T-helper 2 cell treated with Interferon-gamma antibody and Interleukin-4, amounts not matched to agents 5 μg/mL and 100 μg/mL, for 36 hours (primary cell): ENCODE data around the gene ITSN2.

ENCODE experiments used
- DNase-seq: peaks from one replicate; pipeline ENCODE4 v3.0.0; 2021; ENCODE audit warnings: low spot score
- H3K27ac Mint-ChIP-seq: one replicate; pipeline ENCODE4 v1.8.0; 2021; ENCODE audit warnings: mild to moderate bottlenecking, mixed read lengths
- H3K27me3 Mint-ChIP-seq: one replicate; pipeline ENCODE4 v1.8.0; 2021; ENCODE audit warnings: low read depth, mixed read lengths
- H3K36me3 Mint-ChIP-seq: one replicate; pipeline ENCODE4 v1.8.0; 2021; ENCODE audit warnings: low read depth, mixed read lengths
- H3K4me1 Mint-ChIP-seq: one replicate; pipeline ENCODE4 v1.8.0; 2021; ENCODE audit warnings: low read depth, mixed read lengths
- H3K4me3 Mint-ChIP-seq: one replicate; pipeline ENCODE4 v1.8.0; 2022; ENCODE audit warnings: mild to moderate bottlenecking, moderate library complexity, mixed read lengths
- H3K9me3 Mint-ChIP-seq: one replicate; pipeline ENCODE4 v1.8.0; 2021; ENCODE audit warnings: mixed read lengths

The ITSN2 gene

GRCh38 chr2:24221343-24222050 lies 138.8 kb downstream of the ITSN2 start:
- H3K36me3 Mint-ChIP-seq, result no peaks in the 10 kb centered on the region
- no peaks in the 10 kb centered on the region for H3K4me1 Mint-ChIP-seq
- DNase-seq, result no peak
- no peaks in the 10 kb centered on the region for H3K27me3 Mint-ChIP-seq
- no peaks in the 10 kb centered on the region for H3K9me3 Mint-ChIP-seq
- H3K27ac Mint-ChIP-seq, result no peak overlapping the region
- H3K4me3 Mint-ChIP-seq, result no peak overlapping the region

- no peaks in the 10 kb centered on the region for H3K27me3 Mint-ChIP-seq
- H3K4me3 Mint-ChIP-seq, result no peak overlapping the region
- no peaks in the 10 kb centered on the region for H3K9me3 Mint-ChIP-seq
- no peaks in the 10 kb centered on the region for H3K4me1 Mint-ChIP-seq
- peaks cover 6% of the 10 kb centered on the region for H3K36me3 Mint-ChIP-seq
- H3K27ac Mint-ChIP-seq, result no peak overlapping the region
- DNase-seq, result no peak
Measured at GRCh38 chr2:24220554-24221291, 139.6 kb downstream of the ITSN2 start.

DNA sequence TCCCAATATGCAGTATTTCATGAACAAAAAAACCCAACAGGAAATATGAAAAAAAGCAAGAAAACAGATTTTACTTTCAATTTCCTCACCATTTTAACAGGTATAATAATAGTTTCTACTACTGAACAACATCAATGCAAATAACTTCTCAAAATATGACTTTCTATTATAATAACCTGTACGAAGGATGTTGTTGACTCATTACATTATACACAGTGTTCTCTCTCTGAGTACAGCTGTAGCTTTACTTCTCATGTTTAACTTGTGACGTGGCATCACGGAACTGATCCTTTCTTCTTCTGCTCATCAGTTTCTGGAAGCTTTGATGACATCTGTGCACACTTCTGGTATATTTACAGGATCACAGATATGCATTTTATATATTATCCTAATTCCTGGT lies 145.5 kb downstream of the ITSN2 start:
- Mint-ChIP-seq H3K27ac (no peak overlapping the region), H3K36me3 (peaks cover 14% of the 10 kb centered on the region), H3K4me1 (peaks cover 2% of the 10 kb centered on the region), H3K9me3 (no peaks in the 10 kb centered on the region), H3K27me3 (no peaks in the 10 kb centered on the region), H3K4me3 (no peak overlapping the region)
- no peak for DNase-seq

DNA sequence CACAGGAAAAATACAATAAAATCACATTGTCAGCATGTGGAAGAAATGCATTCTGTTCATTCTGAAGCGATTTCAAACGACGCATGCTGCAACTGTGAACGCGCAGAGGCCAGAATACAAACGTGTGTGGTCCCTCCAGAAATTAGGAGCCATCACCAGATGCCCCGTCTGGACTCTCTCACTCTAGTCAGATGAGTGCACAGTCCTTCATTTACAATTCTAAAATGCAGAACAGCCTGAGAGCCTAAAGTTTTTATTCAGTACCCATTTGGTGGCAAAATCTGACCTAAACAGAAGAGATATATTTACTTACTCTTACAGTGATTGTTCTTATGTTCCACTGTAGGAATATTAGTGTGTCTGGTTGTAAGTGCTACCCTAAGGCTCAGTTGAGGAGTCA lies 148.9 kb downstream of the ITSN2 start:
- peaks cover 24% of the 10 kb centered on the region for H3K36me3 Mint-ChIP-seq
- no peak overlapping the region for H3K27ac Mint-ChIP-seq
- no peak overlapping the region for H3K4me3 Mint-ChIP-seq
- peaks cover 2% of the 10 kb centered on the region for H3K4me1 Mint-ChIP-seq
- no peaks in the 10 kb centered on the region for H3K9me3 Mint-ChIP-seq
- no peak for DNase-seq
- H3K27me3 Mint-ChIP-seq, result no peaks in the 10 kb centered on the region

- H3K36me3 Mint-ChIP-seq, result peaks cover 20% of the 10 kb centered on the region
- no peak overlapping the region for H3K27ac Mint-ChIP-seq
- peaks cover 2% of the 10 kb centered on the region for H3K4me1 Mint-ChIP-seq
Measured at GRCh38 chr2:24210723-24211122, 149.6 kb downstream of the ITSN2 start.

GRCh38 chr2:24210106-24210455 lies 150.3 kb downstream of the ITSN2 start:
- H3K27me3 Mint-ChIP-seq, result no peaks in the 10 kb centered on the region
- peaks cover 2% of the 10 kb centered on the region for H3K4me1 Mint-ChIP-seq
- H3K4me3 Mint-ChIP-seq, result no peak overlapping the region
- no peak for DNase-seq
- H3K9me3 Mint-ChIP-seq, result no peaks in the 10 kb centered on the region
- H3K36me3 Mint-ChIP-seq, result peaks cover 21% of the 10 kb centered on the region
- H3K27ac Mint-ChIP-seq, result no peak overlapping the region

More at GRCh38 chr2:24210723-24211122, 149.6 kb downstream of the ITSN2 start:
- no peak overlapping the region for H3K4me3 Mint-ChIP-seq
- no peaks in the 10 kb centered on the region for H3K27me3 Mint-ChIP-seq
- H3K9me3 Mint-ChIP-seq, result no peaks in the 10 kb centered on the region
- DNase-seq, result no peak

DNA sequence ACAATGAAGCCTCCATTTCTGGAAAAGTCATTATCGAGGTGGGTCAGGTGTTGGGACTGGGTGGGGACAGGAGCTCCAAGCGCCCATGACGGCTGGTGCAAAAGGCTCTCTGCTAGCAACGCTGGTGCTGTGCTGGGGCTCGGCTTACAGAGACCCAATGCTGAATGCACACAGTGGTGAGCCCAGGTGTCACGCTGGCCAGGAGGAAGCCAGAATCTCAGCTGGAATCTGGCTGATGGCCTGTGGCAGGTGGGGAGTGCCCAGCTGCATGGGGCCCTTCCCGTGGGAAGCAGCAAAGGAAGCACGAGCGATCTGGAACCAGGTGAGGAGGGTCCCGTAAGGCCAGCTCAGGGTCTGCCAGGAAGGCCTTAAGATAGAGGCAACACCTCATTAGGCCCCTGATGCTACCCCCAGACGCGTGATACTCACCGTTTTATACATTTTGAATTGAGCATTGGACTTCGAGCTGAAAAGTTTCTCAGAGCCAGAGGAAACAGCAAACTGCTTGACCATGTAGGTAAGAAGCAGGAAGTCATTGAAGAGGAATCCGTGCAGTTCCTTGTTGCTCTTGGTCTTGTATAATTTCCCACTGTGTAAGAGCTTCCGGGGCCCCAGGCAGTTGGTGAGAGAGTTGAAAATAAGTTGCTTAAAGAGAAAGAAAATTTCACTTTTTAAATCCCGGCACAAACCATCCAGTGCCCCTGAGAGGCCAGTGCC lies 150.8 kb downstream of the ITSN2 start:
- Mint-ChIP-seq H3K27ac (no peak overlapping the region), H3K4me1 (no peaks in the 10 kb centered on the region), H3K27me3 (no peaks in the 10 kb centered on the region), H3K9me3 (no peaks in the 10 kb centered on the region), H3K36me3 (peaks cover 21% of the 10 kb centered on the region), H3K4me3 (no peak overlapping the region)
- DNase-seq, result no peak

DNA sequence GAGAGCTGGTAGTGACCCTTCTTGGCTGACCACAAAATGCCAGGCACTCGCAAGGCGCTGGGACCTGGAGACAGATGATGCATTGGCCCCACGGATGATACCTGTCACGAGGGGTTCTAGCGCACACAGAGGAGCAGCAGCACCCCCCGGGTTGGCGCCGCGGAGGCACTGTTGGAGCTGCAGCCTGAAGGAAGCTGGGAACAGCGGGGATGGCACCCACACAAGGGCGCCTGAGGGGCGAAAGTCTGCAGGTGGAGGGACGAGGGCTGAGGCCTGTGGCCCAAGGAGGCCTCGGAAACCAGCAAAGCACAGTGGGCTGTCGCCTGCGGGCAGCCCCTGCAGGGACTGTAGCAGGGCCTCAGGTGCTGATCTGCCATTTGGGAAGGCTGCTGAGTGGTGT lies 151.8 kb downstream of the ITSN2 start:
- Mint-ChIP-seq H3K4me1 (no peaks in the 10 kb centered on the region), H3K9me3 (no peaks in the 10 kb centered on the region), H3K27me3 (no peaks in the 10 kb centered on the region), H3K27ac (no peak overlapping the region), H3K4me3 (no peak overlapping the region), H3K36me3 (peaks cover 22% of the 10 kb centered on the region)
- no peak for DNase-seq

- no peaks in the 10 kb centered on the region for H3K4me1 Mint-ChIP-seq
- H3K36me3 Mint-ChIP-seq, result peaks cover 20% of the 10 kb centered on the region
- H3K27ac Mint-ChIP-seq, result no peak overlapping the region
- H3K4me3 Mint-ChIP-seq, result no peak overlapping the region
- H3K27me3 Mint-ChIP-seq, result no peaks in the 10 kb centered on the region
- no peaks in the 10 kb centered on the region for H3K9me3 Mint-ChIP-seq
- DNase-seq, result no peak
Measured at GRCh38 chr2:24207359-24207758, 153.0 kb downstream of the ITSN2 start.

- H3K9me3 Mint-ChIP-seq, result no peaks in the 10 kb centered on the region
- H3K27me3 Mint-ChIP-seq, result no peaks in the 10 kb centered on the region
- no peak for DNase-seq
- H3K27ac Mint-ChIP-seq, result no peak overlapping the region
- no peak overlapping the region for H3K4me3 Mint-ChIP-seq
- H3K4me1 Mint-ChIP-seq, result no peaks in the 10 kb centered on the region
- peaks cover 20% of the 10 kb centered on the region for H3K36me3 Mint-ChIP-seq
Measured at GRCh38 chr2:24206714-24207113, 153.6 kb downstream of the ITSN2 start.

DNA sequence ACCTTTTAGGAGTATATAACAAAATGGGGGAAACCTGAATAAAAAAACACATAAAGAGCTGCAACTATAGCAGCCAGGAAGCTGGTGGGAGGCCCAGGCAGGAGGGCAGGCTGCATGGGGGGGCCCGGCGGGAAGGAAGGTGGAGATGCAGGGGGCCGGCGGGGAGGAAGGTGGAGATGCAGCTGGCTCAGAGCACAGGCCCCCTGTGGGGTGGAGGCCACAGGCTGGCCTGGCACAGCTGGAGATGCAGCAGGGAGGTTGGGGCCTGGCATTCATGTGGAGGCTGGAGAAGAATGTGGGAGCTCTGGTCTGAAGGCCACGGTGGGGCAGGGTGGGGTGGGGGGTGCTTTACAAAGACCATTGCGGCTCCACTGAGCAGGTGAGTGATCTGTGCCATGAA lies 154.1 kb downstream of the ITSN2 start:
- H3K9me3 Mint-ChIP-seq, result no peaks in the 10 kb centered on the region
- no peak overlapping the region for H3K4me3 Mint-ChIP-seq
- no peak for DNase-seq
- no peak overlapping the region for H3K27ac Mint-ChIP-seq
- peaks cover 20% of the 10 kb centered on the region for H3K36me3 Mint-ChIP-seq
- H3K4me1 Mint-ChIP-seq, result no peaks in the 10 kb centered on the region
- no peaks in the 10 kb centered on the region for H3K27me3 Mint-ChIP-seq

- Mint-ChIP-seq H3K27ac (no peak overlapping the region), H3K4me1 (no peaks in the 10 kb centered on the region), H3K9me3 (no peaks in the 10 kb centered on the region), H3K4me3 (no peak overlapping the region), H3K27me3 (no peaks in the 10 kb centered on the region), H3K36me3 (peaks cover 20% of the 10 kb centered on the region)
- no peak for DNase-seq
Measured at GRCh38 chr2:24205131-24205530, 155.2 kb downstream of the ITSN2 start.

DNA sequence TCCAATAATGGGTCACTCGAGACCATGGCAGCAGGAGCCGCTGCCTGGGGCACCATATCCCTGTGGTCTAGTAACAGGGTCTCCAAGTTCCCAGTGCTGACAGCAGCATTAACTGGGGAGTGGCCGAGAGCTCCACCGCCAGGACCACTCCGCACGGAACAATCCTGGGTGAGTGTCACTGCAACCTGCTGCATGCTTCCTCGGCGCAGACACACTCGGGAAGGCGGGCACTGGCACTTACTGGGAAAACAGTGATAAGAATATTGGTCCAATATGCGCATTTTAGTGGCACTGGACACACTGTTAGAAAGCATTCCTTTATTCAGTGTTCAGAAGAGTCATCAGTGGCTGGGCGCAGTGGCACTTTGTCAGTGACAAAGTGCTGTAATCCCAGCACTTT lies 155.8 kb downstream of the ITSN2 start:
- Mint-ChIP-seq H3K9me3 (no peaks in the 10 kb centered on the region), H3K27ac (no peak overlapping the region), H3K36me3 (peaks cover 20% of the 10 kb centered on the region), H3K27me3 (no peaks in the 10 kb centered on the region), H3K4me1 (no peaks in the 10 kb centered on the region), H3K4me3 (no peak overlapping the region)
- no peak for DNase-seq

GRCh38 chr2:24203787-24204150 lies 156.6 kb downstream of the ITSN2 start:
- Mint-ChIP-seq H3K9me3 (no peaks in the 10 kb centered on the region), H3K4me3 (no peak overlapping the region), H3K27ac (no peak overlapping the region), H3K27me3 (no peaks in the 10 kb centered on the region), H3K36me3 (peaks cover 15% of the 10 kb centered on the region), H3K4me1 (no peaks in the 10 kb centered on the region)
- no peak for DNase-seq
